ENCODE measurements around the gene SFXN4.
A peak's percentile ranks its signal among the peaks of the same experiment; 100 is the strongest.
"Not testable (repeated sequence)": the region's sequence is repeated elsewhere in the genome, so short reads cannot be mapped to it uniquely, and the experiment has no call there.

SFXN4 gene

GRCh38 chr10:119137878-119138277 is 27.6 kb downstream of the SFXN4 start:
- H3K4me2 ChIP-seq (ENCODE audit: low read length); H3K9ac ChIP-seq (ENCODE audit: low read depth, low read length); H3K9me3 ChIP-seq (replicated peaks; ENCODE audit: low read length); H3K4me3 ChIP-seq (ENCODE audit: low read length); H3K27me3 ChIP-seq (ENCODE audit: control insufficient read depth, insufficient read depth, low read length); H3K4me1 ChIP-seq (ENCODE audit: control insufficient read depth, insufficient read depth, low read length): not testable (repeated sequence)
- H3K36me3 ChIP-seq (ENCODE audit: insufficient read depth, low read length), result peaks cover 13% of the 10 kb centered on the region

GRCh38 chr10:119136084-119136483 is 29.4 kb downstream of the SFXN4 start:
- H3K9ac ChIP-seq (ENCODE audit: low read depth, low read length), result no peak overlapping the region
- H3K4me3 ChIP-seq (ENCODE audit: low read length), result no peak overlapping the region
- no peak overlapping the region for H3K4me2 ChIP-seq (ENCODE audit: low read length)
- H3K27me3 ChIP-seq (ENCODE audit: control insufficient read depth, insufficient read depth, low read length), result no peaks in the 10 kb centered on the region
- H3K9me3 ChIP-seq (replicated peaks; ENCODE audit: low read length), result no peaks in the 10 kb centered on the region
- H3K4me1 ChIP-seq (ENCODE audit: control insufficient read depth, insufficient read depth, low read length), result peaks cover 6% of the 10 kb centered on the region
- peaks cover 27% of the 10 kb centered on the region for H3K36me3 ChIP-seq (ENCODE audit: insufficient read depth, low read length)

GRCh38 chr10:119135513-119135881 is 30.0 kb downstream of the SFXN4 start:
- H3K4me1 ChIP-seq (ENCODE audit: control insufficient read depth, insufficient read depth, low read length), result peaks cover 6% of the 10 kb centered on the region
- no peaks in the 10 kb centered on the region for H3K27me3 ChIP-seq (ENCODE audit: control insufficient read depth, insufficient read depth, low read length)
- peaks cover 32% of the 10 kb centered on the region for H3K36me3 ChIP-seq (ENCODE audit: insufficient read depth, low read length)
- H3K9ac ChIP-seq (ENCODE audit: low read depth, low read length), result no peak overlapping the region
- H3K4me2 ChIP-seq (ENCODE audit: low read length), result no peak overlapping the region
- no peak overlapping the region for H3K4me3 ChIP-seq (ENCODE audit: low read length)
- no peaks in the 10 kb centered on the region for H3K9me3 ChIP-seq (replicated peaks; ENCODE audit: low read length)

- no peak overlapping the region for H3K4me2 ChIP-seq (ENCODE audit: low read length)
- peaks cover 46% of the 10 kb centered on the region for H3K36me3 ChIP-seq (ENCODE audit: insufficient read depth, low read length)
- H3K27me3 ChIP-seq (ENCODE audit: control insufficient read depth, insufficient read depth, low read length), result no peaks in the 10 kb centered on the region
- no peaks in the 10 kb centered on the region for H3K9me3 ChIP-seq (replicated peaks; ENCODE audit: low read length)
- H3K4me3 ChIP-seq (ENCODE audit: low read length), result no peak overlapping the region
- no peak overlapping the region for H3K9ac ChIP-seq (ENCODE audit: low read depth, low read length)
- H3K4me1 ChIP-seq (ENCODE audit: control insufficient read depth, insufficient read depth, low read length), result peaks cover 6% of the 10 kb centered on the region
Measured at GRCh38 chr10:119133949-119134348, 31.6 kb downstream of the SFXN4 start.

- Histone ChIP-seq H3K4me1 (ENCODE audit: control insufficient read depth, insufficient read depth, low read length) (peaks cover 6% of the 10 kb centered on the region), H3K4me2 (ENCODE audit: low read length) (no peak overlapping the region), H3K4me3 (ENCODE audit: low read length) (no peak overlapping the region), H3K9ac (ENCODE audit: low read depth, low read length) (no peak overlapping the region), H3K36me3 (ENCODE audit: insufficient read depth, low read length) (peaks cover 53% of the 10 kb centered on the region), H3K9me3 (replicated peaks; ENCODE audit: low read length) (no peaks in the 10 kb centered on the region), H3K27me3 (ENCODE audit: control insufficient read depth, insufficient read depth, low read length) (no peaks in the 10 kb centered on the region)
Measured at GRCh38 chr10:119132521-119133345, 32.8 kb downstream of the SFXN4 start.

GRCh38 chr10:119131512-119132240 is 33.8 kb downstream of the SFXN4 start:
- Histone ChIP-seq H3K27me3 (ENCODE audit: control insufficient read depth, insufficient read depth, low read length) (no peaks in the 10 kb centered on the region), H3K4me2 (ENCODE audit: low read length) (peak overlapping the region; percentile 67), H3K9me3 (replicated peaks; ENCODE audit: low read length) (no peaks in the 10 kb centered on the region), H3K9ac (ENCODE audit: low read depth, low read length) (peak overlapping the region; percentile 49), H3K36me3 (ENCODE audit: insufficient read depth, low read length) (peaks cover 54% of the 10 kb centered on the region), H3K4me3 (ENCODE audit: low read length) (no peak overlapping the region), H3K4me1 (ENCODE audit: control insufficient read depth, insufficient read depth, low read length) (peaks cover 6% of the 10 kb centered on the region)

- Histone ChIP-seq H3K4me1 (ENCODE audit: control insufficient read depth, insufficient read depth, low read length) (no peaks in the 10 kb centered on the region), H3K9ac (ENCODE audit: low read depth, low read length) (no peak overlapping the region), H3K4me3 (ENCODE audit: low read length) (no peak overlapping the region), H3K4me2 (ENCODE audit: low read length) (no peak overlapping the region), H3K36me3 (ENCODE audit: insufficient read depth, low read length) (peaks cover 63% of the 10 kb centered on the region), H3K27me3 (ENCODE audit: control insufficient read depth, insufficient read depth, low read length) (no peaks in the 10 kb centered on the region), H3K9me3 (replicated peaks; ENCODE audit: low read length) (no peaks in the 10 kb centered on the region)
Measured at GRCh38 chr10:119129721-119130120, 35.8 kb downstream of the SFXN4 start.

GRCh38 chr10:119125942-119126341 is 39.6 kb downstream of the SFXN4 start:
- H3K9ac ChIP-seq (ENCODE audit: low read depth, low read length), result no peak overlapping the region
- H3K36me3 ChIP-seq (ENCODE audit: insufficient read depth, low read length), result peaks cover 47% of the 10 kb centered on the region
- no peaks in the 10 kb centered on the region for H3K9me3 ChIP-seq (replicated peaks; ENCODE audit: low read length)
- no peaks in the 10 kb centered on the region for H3K27me3 ChIP-seq (ENCODE audit: control insufficient read depth, insufficient read depth, low read length)
- no peak overlapping the region for H3K4me3 ChIP-seq (ENCODE audit: low read length)
- H3K4me2 ChIP-seq (ENCODE audit: low read length), result no peak overlapping the region
- no peaks in the 10 kb centered on the region for H3K4me1 ChIP-seq (ENCODE audit: control insufficient read depth, insufficient read depth, low read length)

GRCh38 chr10:119120875-119121274 is 44.6 kb downstream of the SFXN4 start:
- no peak overlapping the region for H3K4me3 ChIP-seq (ENCODE audit: low read length)
- H3K9me3 ChIP-seq (replicated peaks; ENCODE audit: low read length), result no peaks in the 10 kb centered on the region
- no peaks in the 10 kb centered on the region for H3K4me1 ChIP-seq (ENCODE audit: control insufficient read depth, insufficient read depth, low read length)
- peaks cover 42% of the 10 kb centered on the region for H3K36me3 ChIP-seq (ENCODE audit: insufficient read depth, low read length)
- H3K27me3 ChIP-seq (ENCODE audit: control insufficient read depth, insufficient read depth, low read length), result no peaks in the 10 kb centered on the region
- no peak overlapping the region for H3K9ac ChIP-seq (ENCODE audit: low read depth, low read length)
- H3K4me2 ChIP-seq (ENCODE audit: low read length), result no peak overlapping the region

GRCh38 chr10:119120413-119120867 is 45.1 kb downstream of the SFXN4 start:
- Histone ChIP-seq H3K27me3 (ENCODE audit: control insufficient read depth, insufficient read depth, low read length) (no peaks in the 10 kb centered on the region), H3K4me3 (ENCODE audit: low read length) (no peak overlapping the region), H3K9ac (ENCODE audit: low read depth, low read length) (no peak overlapping the region), H3K4me2 (ENCODE audit: low read length) (no peak overlapping the region), H3K4me1 (ENCODE audit: control insufficient read depth, insufficient read depth, low read length) (no peaks in the 10 kb centered on the region), H3K9me3 (replicated peaks; ENCODE audit: low read length) (no peaks in the 10 kb centered on the region), H3K36me3 (ENCODE audit: insufficient read depth, low read length) (peaks cover 40% of the 10 kb centered on the region)

- no peaks in the 10 kb centered on the region for H3K9me3 ChIP-seq (replicated peaks; ENCODE audit: low read length)
- no peak overlapping the region for H3K4me3 ChIP-seq (ENCODE audit: low read length)
- H3K36me3 ChIP-seq (ENCODE audit: insufficient read depth, low read length), result peaks cover 37% of the 10 kb centered on the region
- no peak overlapping the region for H3K9ac ChIP-seq (ENCODE audit: low read depth, low read length)
- H3K27me3 ChIP-seq (ENCODE audit: control insufficient read depth, insufficient read depth, low read length), result no peaks in the 10 kb centered on the region
- no peak overlapping the region for H3K4me2 ChIP-seq (ENCODE audit: low read length)
- peaks cover under 1% of the 10 kb centered on the region for H3K4me1 ChIP-seq (ENCODE audit: control insufficient read depth, insufficient read depth, low read length)
Measured at GRCh38 chr10:119119400-119119799, 46.1 kb downstream of the SFXN4 start.
